Measurements from ENCODE around the gene KIAA0586.
"Not testable (repeated sequence)": the region's sequence is repeated elsewhere in the genome, so short reads cannot be mapped to it uniquely, and the experiment has no call there.

The KIAA0586 gene

DNA sequence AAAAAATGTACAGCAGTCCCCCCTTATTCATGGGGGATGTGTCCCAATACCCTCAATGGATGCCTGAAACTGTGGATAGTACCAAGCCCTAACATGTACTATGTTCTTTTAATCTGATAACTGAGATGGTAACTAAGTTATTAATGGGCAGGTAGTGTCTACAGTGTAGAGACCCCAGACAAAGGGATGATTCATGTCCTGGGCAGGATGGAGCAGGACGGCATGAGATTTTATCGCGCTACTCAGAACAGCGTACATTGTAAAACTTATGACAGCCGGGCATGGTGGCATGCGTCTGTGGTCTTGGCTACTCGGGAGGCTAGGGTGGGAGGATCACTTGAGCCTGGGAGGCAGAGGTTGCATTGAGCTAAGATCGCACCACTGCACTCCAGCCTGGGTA, 37.1 kb downstream of the KIAA0586 start:
- no peak for DNase-seq (ENCODE audit: low spot score)

DNA sequence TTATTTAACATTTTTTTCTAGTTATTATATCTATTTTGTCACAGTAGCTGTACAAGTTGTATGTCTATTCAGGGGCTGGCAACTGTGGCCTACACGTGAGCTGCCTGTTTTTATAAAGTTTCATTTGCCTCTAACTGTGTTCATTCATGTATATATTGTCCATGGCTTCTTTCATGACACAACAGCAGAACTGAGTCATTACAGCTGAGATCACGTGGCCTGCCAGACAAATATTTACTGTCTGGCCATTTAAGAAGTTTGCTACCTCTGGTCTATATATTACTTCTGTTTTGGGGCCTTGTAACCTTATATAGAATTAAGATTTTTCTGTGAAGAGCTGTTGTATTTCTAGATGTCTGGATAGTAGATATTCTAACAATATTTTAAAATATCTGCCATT, 37.9 kb downstream of the KIAA0586 start:
- no peak for DNase-seq (ENCODE audit: low spot score)

DNA sequence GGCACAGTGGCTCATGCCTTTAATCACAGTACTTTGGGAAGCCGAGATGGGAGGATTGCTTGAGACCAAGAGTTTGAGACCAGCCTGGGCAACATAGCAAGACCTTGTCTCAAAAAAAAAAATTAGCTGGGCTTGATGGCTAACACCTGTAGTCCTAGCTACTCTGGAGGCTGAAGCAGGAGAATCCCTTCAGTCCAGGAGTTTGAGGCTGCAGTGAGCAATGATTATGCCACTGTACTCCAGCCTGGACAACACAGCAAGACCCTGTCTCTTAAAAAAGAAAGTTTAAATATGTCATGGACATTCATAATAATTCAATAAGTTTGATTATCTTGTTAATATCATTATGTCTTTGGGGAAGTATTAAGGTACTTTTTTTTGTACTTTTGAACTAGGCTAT, 38.9 kb downstream of the KIAA0586 start:
- DNase-seq (ENCODE audit: low spot score): no peak

DNA sequence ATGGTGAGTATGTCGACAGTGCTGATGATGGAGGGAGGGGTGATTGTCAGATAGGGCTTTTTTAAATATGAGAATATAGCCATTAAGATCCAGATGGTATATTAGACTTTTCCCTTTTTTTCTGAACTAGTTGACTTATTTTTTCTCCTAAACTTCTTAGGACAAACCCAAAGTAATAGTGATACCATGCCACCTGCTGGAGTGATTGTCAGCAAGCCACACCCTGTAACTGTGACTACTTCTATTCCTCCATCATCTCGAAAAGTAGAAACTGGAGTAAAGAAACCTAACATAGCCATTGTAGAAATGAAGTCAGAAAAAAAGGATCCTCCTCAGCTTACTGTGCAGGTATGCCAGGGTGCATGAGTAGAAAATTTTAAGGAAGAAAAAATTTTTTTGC, 40.1 kb downstream of the KIAA0586 start:
- DNase-seq (ENCODE audit: low spot score): no peak

DNA sequence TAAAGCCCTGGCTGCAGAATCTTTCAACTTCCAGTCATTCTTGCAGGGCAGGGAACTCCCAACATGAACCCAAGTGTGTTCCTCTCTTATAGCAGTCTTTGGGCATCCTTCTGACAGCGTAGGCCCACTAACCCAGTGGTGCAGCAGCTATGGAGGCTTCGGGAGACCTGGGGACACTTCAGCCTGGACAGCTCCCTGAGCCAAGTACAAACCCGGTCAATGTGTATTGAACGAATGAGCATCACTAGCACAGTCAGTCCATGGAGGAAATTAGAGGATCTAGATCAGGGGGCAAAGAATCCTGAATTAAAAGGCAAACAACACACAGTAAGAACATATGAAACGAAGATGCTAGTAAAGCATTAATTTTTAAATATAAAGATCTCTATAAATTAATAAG, 41.8 kb downstream of the KIAA0586 start:
- DNase-seq (ENCODE audit: low spot score): no peak

DNA sequence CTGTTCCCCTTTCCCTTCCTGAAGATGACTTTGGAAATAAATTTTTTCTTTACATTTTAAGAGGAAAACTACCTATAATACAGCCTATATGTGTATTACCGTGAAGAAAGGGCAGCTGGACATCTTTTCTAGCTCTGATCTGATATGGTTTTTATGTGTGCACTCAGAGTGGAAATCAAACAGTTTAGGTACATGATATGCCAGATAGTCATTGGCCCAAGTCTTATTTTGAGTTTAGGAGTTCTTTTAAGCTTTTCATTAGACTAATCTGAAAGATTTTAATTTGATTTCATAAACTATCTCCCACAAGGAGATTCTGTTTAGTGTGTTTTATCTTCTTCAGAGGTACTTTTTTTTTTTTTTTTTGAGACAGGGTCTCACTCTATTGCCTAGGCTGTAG, 48.8 kb downstream of the KIAA0586 start:
- DNase-seq (ENCODE audit: low spot score): no peak

DNA sequence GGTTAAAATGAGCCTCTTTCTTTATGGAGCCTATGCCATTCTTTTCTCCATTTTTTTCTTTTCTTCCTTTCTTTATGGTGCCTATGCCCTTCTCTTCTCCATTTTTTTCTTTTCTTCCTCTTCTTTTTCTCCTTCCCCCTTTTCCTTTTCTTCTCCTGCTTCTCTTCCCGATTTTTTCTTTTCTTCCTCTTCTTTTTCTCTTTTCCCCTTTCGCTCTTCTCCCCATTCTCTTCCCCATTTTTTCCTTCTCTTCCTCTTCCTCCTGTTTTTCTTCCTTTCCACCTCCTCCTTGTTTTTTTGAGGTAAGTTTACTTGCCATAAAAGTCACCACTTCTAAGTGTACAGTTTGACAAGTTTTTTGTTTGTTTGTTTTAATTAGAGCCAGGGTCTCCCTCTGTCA, 50.1 kb downstream of the KIAA0586 start:
- DNase-seq (ENCODE audit: low spot score): no peak

DNA sequence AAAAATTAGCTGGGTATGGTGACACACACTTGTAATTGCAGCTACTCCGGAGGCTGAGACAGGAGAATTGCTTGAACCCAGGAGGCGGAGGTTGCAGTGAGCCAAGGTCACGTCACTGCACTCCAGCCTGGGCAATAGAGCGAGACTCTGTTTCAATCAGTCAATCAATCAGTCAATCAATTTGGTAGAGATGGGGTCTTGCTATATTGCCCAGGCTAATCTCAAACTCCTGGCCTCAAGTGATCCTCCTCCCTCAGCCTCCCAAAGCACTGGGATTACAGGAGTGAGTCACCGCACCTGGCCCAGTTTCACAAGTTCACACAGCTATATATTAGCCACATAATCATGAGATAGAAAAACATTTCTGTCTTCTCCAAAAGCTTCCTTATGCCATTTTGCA, 50.8 kb downstream of the KIAA0586 start:
- not testable (repeated sequence) for DNase-seq (ENCODE audit: low spot score)

DNA sequence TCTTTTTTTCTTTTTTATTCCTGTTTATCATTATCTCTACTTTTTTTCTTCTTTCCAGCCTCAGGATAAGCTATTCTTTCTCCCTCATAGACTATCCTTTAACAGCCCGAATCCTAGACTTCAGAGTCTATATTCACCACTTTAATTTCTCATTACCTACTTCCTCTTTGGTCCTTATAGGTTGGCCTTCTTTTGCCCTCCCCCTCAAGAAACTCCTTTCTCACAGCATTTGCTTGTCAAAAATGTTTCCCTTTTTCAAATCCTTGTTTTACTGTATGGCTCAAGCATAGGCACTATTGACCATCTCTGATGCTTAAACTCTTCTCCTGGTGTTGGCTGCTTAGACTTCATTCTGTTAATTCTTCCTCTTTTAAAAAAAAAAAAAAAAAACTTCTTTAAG, 52.5 kb downstream of the KIAA0586 start:
- DNase-seq (ENCODE audit: low spot score): no peak

DNA sequence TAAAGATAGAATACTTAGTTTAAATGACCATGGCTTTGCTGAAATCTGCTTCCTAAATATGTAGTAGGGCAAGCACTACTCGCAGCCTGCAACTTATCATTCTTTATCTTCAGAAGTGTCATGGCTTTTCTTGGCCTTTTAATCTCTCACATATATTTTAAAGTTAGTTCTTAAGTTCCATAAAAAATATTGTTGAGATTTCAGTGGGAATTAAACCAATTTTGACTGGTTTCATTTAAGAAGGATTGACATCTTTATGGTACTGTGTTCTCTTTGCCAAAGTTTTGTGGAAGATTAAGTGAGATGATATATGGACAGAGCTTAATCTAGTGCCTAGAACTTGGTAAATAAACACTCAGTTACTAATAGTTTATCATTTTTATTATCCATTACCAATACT, 56.7 kb downstream of the KIAA0586 start:
- DNase-seq (ENCODE audit: low spot score): no peak

DNA sequence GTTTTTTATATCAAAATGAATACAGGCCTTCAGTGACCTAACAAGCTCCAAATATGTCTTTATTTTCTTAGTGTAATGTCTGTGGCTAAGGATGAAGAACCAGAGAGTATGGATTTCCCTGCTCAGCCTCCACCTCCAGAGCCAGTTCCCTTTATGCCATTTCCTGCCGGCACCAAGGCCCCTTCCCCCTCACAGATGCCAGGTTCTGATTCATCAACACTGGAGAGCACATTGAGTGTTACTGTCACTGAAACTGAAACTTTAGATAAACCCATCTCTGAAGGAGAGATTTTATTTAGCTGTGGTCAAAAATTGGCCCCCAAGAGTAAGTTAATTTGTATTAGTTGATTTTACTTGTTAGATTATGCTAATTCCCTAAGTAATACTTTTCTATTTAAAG, 61.0 kb downstream of the KIAA0586 start:
- DNase-seq (ENCODE audit: low spot score): no peak

DNA sequence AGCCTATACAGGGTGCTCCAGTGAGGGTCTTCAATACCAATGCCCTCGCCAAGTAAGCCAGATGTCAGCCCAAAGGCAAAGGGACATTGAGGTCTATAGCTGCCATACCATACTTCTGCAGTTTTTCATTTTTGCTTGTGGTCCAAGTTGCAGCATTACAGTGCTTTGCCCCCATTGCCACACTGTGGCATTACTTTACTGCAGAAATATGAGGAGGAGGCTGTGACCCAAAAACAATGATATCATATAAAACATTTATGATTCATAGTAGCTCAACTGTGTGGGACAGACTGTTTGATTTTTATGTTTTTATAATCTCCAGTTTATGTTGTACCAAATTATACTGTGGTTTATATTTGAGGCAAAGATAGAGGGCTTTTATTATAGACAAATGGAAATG, 64.1 kb downstream of the KIAA0586 start:
- DNase-seq (ENCODE audit: low spot score): no peak

DNA sequence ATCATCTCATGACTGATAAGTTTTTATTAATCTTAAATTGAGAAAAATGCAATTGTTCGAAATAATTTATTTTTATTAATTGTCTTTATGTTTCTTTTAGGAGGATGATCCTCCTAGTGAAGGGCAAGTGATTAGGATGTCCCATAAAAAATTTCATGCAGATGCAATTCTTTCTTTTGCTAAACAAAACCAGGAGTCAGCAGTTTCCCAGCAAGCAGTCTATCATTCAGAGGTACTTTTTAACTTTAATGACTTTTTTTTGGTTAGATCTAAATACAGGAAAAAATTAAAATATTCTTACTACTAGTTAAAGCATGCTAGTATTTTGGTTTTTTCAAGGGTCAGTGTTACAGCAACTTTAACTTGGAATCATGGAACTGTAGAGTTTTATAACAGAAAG, 64.5 kb downstream of the KIAA0586 start:
- DNase-seq (ENCODE audit: low spot score): no peak

DNA sequence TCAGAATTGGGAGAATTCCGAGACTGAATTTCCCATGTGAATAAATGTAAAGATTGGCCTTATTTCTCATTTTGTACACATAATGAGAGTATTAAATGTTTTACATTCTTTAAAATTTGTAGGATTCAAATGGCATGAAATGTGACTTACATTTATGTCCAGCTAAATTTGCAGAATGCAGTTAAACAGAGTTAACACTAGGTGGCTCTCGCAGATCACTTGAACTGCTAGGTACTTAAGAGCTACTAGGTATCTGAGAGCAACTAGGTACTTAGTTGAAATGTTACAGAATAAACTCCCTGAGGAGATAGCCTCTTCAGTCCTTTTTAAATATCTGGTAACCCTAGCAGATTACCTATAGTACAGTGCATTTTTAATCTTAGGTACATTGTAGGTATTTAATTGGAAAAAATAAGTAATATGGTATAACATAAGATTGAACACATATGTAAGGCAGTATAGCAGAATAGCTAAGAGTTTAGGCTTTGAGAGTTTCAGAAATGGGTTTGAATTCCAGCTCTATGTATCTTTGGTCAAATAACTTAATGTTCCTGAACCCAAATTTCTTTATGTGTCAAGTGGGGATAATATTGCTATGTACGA, 73.8 kb downstream of the KIAA0586 start:
- peak; percentile 47 for DNase-seq (ENCODE audit: low spot score)

DNA sequence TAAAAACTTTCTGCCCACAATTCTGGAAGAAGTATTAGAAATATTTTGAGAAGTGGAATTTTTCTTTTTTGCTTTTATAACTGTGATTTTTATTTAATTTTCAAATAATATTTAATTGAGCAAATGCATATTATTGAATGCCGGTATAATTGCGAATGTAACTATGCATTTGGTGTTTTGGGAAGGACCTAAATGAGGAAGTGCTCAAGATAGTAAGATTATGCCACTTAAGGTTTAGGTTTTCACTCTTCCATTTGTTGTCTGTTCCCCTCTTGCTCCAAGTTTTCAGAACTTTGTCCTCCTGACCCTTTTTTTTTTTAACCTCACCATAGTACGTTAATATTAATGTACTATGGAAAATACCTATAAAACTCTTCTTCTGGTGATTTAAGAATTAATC, 85.8 kb downstream of the KIAA0586 start:
- no peak for DNase-seq (ENCODE audit: low spot score)

DNA sequence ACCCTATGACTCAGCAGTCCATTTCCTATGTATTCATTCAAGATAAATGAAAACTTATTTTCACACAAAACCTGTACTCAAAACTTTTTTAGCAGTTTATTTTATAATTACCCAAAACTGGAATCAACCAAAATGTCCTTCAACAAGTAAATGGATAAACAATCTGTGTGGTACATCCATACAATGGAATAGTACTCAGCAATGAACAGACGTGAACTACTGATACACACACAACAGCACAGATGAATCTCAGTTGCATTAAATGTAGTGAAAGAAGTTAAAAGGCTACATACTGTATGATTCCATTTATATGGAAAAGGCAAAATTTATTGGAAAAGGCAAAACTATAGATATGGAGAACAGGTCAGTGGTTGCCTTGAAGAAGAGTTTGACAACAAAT, 90.1 kb downstream of the KIAA0586 start:
- DNase-seq (ENCODE audit: low spot score): no peak

DNA sequence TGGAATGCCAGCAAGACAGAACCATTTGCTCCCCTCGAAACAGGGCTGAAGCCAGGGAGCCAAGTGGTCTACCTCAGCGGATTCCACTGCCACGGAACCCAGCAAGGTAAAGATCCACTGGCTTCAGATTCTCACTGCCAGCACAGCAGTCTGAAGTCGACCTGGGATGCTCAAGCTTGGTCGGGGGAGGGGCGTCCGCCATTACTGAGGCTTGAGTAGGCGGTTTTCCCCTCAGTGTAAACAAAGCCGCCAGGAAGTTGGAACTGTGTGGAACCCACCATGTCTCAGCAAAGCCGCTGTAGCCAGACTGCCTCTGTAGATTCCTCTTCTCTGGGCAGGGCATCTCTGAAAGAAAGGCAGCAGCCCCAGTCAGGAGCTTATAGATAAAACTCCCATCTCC, 98.2 kb downstream of the KIAA0586 start:
- DNase-seq (ENCODE audit: low spot score): not testable (repeated sequence)

DNA sequence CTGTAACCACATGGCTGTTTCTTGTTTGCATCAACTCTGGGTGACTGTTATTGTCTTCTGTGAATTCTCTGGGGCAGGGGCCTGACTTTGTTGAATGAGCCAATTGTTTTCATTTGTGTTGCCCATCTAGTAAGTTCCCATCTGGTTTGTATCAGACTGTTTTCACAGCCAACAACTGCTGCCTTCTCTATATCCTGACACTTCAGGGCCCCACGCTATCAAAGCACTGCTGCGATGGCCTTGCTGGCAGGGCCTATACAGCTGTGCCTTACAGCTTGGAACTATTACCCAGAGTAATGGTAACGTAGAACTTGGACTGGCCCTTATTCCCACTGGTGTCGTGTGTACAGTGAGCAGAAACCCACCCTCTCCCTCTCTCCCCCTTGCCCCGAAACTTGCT, 105.9 kb downstream of the KIAA0586 start:
- DNase-seq (ENCODE audit: low spot score): no peak

DNA sequence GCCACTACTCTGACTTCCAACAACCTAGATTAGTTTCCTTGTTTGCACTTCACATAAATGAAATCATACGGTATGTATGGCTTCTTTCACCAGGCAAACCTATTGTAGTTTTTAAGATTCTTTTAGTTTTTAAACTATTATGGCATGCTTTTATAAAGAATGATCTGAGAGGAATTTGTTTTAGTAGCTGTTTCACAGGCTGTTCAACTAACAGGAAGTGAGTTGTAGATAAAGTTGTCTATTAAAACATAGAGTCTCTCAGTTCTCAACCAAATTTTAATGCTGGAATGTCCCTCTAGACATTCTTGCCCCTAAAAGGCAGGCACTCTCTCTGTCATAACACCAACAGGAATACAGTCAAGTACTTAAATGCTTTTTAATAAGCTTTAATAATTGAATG, 107.5 kb downstream of the KIAA0586 start:
- DNase-seq (ENCODE audit: low spot score): no peak

DNA sequence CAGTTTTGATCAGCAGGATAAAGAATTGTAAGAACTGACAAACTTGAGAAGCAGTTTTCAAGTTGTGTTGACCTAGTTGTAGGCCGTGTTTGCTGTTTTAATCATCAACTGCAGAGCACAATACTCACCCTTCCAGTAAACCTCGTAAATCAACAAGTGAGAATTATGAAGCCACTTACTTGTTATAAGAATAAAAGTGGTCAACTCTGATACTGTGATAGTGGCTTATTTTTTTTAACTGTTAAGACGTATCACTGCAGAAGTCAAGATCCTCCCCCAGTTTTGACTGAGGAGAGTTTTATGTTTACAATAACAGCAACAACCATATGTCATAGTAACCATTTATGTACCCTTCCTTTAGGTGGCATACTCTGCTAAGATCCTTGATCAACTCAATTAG, 109.5 kb downstream of the KIAA0586 start:
- DNase-seq (ENCODE audit: low spot score): no peak

DNA sequence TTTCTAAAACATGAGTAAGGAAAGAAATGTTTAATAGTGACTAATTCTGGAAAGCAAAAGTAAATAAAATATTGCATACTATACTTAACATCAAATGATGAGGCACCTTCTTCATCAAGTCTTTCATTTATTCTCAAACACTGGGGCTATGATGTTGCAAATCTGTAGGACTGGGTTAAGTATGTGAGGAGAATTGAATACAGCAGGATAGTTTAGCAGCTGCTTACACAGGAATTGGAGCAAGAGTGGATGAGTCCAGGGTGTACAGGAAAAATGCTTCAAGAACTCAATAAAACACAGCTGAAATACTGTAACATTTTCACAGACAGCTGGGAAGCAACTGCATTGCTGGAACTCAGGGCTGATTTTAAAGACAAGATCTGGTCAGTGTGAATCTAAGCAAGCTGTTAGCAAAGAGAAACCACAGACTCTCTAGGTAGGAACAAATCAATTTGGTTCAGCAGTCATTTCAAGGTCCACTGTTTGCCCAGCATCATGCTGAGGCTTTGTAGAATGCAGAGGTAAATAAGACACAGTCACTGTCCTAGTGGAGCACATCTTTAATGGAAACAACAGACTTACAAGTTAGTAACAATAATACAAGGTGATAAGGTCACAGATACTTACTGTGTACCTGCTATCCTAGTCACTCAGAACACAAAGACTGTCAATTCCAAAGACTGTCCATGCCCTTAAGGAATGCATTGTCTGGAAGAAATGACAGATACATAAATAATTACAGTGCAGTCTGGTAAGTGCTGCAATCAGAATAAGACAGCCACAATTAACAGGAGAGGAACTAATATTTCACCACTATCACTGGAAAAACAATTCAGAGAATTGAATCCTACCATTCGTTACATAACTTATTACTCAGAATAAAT, 113.5 kb downstream of the KIAA0586 start:
- DNase-seq (ENCODE audit: low spot score): no peak

DNA sequence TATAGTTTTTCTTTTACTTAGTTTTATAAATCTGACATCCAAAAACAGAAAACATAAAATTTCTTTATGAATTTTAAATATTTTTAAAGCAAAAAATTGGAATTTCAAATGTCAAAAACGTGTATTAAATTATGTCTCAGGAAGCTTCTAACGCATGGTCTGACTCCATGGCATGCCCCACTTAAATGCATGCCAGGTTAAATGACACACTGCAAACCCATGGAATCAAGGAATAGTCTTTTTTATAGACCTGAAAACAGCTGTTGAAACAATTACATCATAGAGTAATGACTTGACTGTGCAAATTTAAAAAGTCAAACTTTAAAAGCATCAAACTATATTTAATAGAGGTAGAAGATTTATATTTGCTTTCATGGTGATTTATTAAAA, 114.1 kb downstream of the KIAA0586 start:
- DNase-seq (ENCODE audit: low spot score): no peak

DNA sequence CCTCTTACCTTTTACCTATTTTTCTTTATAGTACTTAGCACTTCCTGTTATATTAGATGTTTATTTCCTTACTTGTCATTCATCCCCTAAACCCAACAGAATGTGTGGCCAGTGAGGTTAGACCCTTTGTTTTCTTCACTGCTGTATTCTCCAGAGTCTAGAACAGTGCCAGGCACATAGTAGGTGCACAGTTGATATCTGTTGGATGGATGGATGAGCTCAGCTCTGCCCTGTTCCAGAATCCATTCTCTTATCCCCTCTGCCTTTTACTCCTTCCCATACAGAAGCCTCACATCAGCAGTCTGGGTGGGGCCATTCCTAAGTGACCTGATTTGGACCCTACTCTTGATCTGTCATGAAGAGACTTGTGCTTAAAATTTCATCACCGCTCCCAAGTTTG, 115.7 kb downstream of the KIAA0586 start:
- DNase-seq (ENCODE audit: low spot score): no peak

DNA sequence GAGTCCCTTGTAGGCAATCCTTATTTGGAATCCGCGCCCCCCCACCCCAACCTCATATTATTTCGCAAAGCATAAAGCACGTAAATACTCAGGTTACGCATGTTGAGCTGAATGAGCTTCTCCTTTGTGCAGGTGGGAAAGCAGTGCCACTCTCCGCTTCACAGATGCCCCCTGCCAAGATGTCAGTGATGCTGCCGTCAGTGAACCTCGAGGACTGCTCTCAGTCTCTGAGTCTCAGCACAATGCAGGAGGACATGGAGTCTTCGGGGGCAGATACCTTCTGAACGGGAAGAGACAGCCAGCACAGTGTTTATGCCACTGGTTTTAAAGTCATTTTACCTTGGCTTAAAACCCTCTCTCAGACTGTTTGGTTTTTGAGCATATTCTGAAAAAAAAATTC, 120.1 kb downstream of the KIAA0586 start:
- DNase-seq (ENCODE audit: low spot score): no peak
